Measurements from ENCODE around the gene OPCML. TPM values are rescaled to one million over a fixed set of nuclear protein-coding genes. Genes with fewer than 3 reads are reported as not detected.

Gene OPCML
- total RNA-seq, 1 donor from 2014 or later: 2.7 TPM

GRCh38 chr11:133573081-133573480 lies 40.8 kb upstream of the OPCML start:
- H3K4me3 Mint-ChIP-seq (ENCODE audit: unreplicated experiment): no peak overlapping the region
- H3K9me3 Mint-ChIP-seq (ENCODE audit: low read depth): peaks cover 4% of the 10 kb centered on the region
- no peaks in the 10 kb centered on the region for H3K4me1 Mint-ChIP-seq (ENCODE audit: low read depth)
- peaks cover 7% of the 10 kb centered on the region for H3K27me3 Mint-ChIP-seq (ENCODE audit: low read depth)
- DNase-seq (ENCODE audit: low spot score): no peak
- H3K36me3 Mint-ChIP-seq (ENCODE audit: low read depth): no peaks in the 10 kb centered on the region
- H3K27ac Mint-ChIP-seq (ENCODE audit: unreplicated experiment): no peak overlapping the region
- TF ChIP-seq CTCF (IDR thresholded peaks at IDR 0.05): no peak

- Mint-ChIP-seq H3K27ac (ENCODE audit: unreplicated experiment) (no peak overlapping the region), H3K4me3 (ENCODE audit: unreplicated experiment) (no peak overlapping the region), H3K27me3 (ENCODE audit: low read depth) (peaks cover 10% of the 10 kb centered on the region), H3K9me3 (ENCODE audit: low read depth) (no peaks in the 10 kb centered on the region), H3K4me1 (ENCODE audit: low read depth) (no peaks in the 10 kb centered on the region), H3K36me3 (ENCODE audit: low read depth) (no peaks in the 10 kb centered on the region)
- no peak for DNase-seq (ENCODE audit: low spot score)
- no peak for TF ChIP-seq CTCF (IDR thresholded peaks at IDR 0.05)
Measured at GRCh38 chr11:133570376-133570775, 38.1 kb upstream of the OPCML start.

DNA sequence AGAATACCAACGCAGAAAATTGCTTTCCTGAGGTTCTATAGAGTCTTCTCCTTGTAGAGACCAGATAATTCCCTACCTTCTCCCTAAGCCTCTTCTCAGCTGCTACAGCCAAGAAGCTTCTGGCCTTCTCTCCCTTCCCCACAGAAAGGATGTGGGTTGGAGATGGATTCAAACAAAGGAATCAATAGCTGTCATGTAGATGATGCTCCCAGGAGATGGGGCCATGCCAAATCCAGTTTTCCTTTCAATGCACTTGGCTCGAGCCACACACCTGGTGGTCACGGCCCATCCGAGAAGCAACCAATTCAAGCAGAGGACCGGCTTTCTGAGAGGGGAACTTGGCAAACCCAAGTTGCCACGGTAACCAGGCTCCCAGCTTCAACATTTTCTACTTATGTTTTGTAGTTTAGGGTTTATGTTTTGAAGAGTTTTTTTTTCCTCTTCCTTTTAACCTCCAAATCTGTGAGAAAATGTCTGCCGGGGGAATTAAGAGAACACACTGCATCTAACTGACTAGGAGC lies 31.3 kb upstream of the OPCML start:
- Mint-ChIP-seq H3K9me3 (ENCODE audit: low read depth) (no peaks in the 10 kb centered on the region), H3K4me3 (ENCODE audit: unreplicated experiment) (no peak overlapping the region), H3K36me3 (ENCODE audit: low read depth) (no peaks in the 10 kb centered on the region), H3K27me3 (ENCODE audit: low read depth) (peaks cover 7% of the 10 kb centered on the region), H3K4me1 (ENCODE audit: low read depth) (no peaks in the 10 kb centered on the region), H3K27ac (ENCODE audit: unreplicated experiment) (no peak overlapping the region)
- TF ChIP-seq CTCF (IDR thresholded peaks at IDR 0.05): no peak
- DNase-seq (ENCODE audit: low spot score): no peak

DNA sequence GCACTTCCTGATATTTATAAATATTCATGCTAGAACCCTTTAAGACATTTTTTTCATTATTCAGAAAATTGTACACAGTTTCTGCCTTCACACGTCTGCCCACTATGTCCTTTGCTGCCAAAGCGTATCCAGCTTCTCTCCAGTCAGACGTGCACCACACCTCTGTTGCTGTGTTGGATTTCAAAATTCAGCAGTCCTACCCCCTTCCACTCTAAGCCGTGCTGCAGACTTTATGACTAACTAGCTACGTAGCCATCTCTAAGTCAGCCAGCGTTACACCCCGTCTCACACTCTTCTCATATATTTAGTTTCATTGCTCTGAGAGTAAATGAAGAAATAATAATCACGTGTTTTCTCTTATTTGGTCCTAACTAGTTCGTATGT lies 28.2 kb upstream of the OPCML start:
- Mint-ChIP-seq H3K9me3 (ENCODE audit: low read depth) (no peaks in the 10 kb centered on the region), H3K4me3 (ENCODE audit: unreplicated experiment) (no peak overlapping the region), H3K36me3 (ENCODE audit: low read depth) (no peaks in the 10 kb centered on the region), H3K27me3 (ENCODE audit: low read depth) (peaks cover 2% of the 10 kb centered on the region), H3K27ac (ENCODE audit: unreplicated experiment) (no peak overlapping the region), H3K4me1 (ENCODE audit: low read depth) (peaks cover 6% of the 10 kb centered on the region)
- no peak for DNase-seq (ENCODE audit: low spot score)
- no peak for TF ChIP-seq CTCF (IDR thresholded peaks at IDR 0.05)

GRCh38 chr11:133559833-133560471 lies 27.7 kb upstream of the OPCML start:
- DNase-seq (ENCODE audit: low spot score): no peak
- Mint-ChIP-seq H3K27me3 (ENCODE audit: low read depth) (peaks cover 2% of the 10 kb centered on the region), H3K36me3 (ENCODE audit: low read depth) (no peaks in the 10 kb centered on the region), H3K27ac (ENCODE audit: unreplicated experiment) (no peak overlapping the region), H3K4me1 (ENCODE audit: low read depth) (peaks cover 6% of the 10 kb centered on the region), H3K4me3 (ENCODE audit: unreplicated experiment) (no peak overlapping the region), H3K9me3 (ENCODE audit: low read depth) (no peaks in the 10 kb centered on the region)
- no peak for TF ChIP-seq CTCF (IDR thresholded peaks at IDR 0.05)
